Adrenal gland (tissue), 5 donors: Measurements from ENCODE around the gene ANKS1B.

Experiments
- POLR2A ChIP-seq, 2 donors: fragments of 450-650 bp; IDR thresholded peaks; one replicate each; pipeline ENCODE4 v1.6.1; 2017; ENCODE audit warnings: antibody characterized with exemption in 2 of 2, mild to moderate bottlenecking in 2 of 2, moderate library complexity in 1 of 2
- TF ChIP-seq, protein P1 (sequence below), 6 experiments: fragments of 450-650 bp in 4 of 6; fragments of 200-600 bp in 2 of 6; sonication (generic) in 1 of 6; IDR thresholded peaks; 1 replicate in 5 of 6; 2 replicates in 1 of 6; pipeline versions ENCODE4 v1.5.1 to v1.8.0; 2016 to 2021; ENCODE audit warnings: antibody characterized with exemption in 6 of 6, mild to moderate bottlenecking in 2 of 6, moderate library complexity in 1 of 6
- donor health status: DM: no; HTN: no; CAD: no.

DNA sequence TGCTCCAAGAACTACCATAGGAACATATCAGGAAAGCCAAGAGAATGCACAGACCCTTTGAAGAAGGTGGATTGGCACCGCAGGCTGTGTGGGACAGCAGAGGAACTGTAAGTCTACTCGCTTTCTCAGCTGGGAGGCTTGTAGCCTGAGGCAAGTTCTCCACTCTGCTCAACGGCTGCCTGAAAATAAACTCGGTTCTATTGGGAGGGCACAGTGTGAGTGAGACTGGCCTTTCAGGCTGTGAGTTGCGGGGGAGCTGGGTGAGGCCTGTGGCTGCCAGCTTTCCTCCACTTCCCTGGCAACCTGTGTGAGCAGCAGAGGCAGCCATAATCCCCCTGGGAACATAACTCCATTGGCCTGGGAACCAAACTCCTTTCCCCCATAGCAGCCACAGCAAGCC, 132.1 kb downstream of the ANKS1B start:
- TF ChIP-seq, protein P1, sequence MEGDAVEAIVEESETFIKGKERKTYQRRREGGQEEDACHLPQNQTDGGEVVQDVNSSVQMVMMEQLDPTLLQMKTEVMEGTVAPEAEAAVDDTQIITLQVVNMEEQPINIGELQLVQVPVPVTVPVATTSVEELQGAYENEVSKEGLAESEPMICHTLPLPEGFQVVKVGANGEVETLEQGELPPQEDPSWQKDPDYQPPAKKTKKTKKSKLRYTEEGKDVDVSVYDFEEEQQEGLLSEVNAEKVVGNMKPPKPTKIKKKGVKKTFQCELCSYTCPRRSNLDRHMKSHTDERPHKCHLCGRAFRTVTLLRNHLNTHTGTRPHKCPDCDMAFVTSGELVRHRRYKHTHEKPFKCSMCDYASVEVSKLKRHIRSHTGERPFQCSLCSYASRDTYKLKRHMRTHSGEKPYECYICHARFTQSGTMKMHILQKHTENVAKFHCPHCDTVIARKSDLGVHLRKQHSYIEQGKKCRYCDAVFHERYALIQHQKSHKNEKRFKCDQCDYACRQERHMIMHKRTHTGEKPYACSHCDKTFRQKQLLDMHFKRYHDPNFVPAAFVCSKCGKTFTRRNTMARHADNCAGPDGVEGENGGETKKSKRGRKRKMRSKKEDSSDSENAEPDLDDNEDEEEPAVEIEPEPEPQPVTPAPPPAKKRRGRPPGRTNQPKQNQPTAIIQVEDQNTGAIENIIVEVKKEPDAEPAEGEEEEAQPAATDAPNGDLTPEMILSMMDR (IDR thresholded peaks at IDR 0.05), result no peak
- no peak for TF ChIP-seq POLR2A (IDR thresholded peaks at IDR 0.05)
